Cardiac fibroblast (primary cell): ENCODE data around the gene EGLN2.
"Not testable (repeated sequence)": the region's sequence is repeated elsewhere in the genome, so short reads cannot be mapped to it uniquely, and the experiment has no call there.

Source experiments
- DNase-seq, 2 donors: peaks; one replicate each; pipeline versions ENCODE4 v3.0.0 to v3.0.0-alpha.2; 2010; ENCODE audit warnings: low read depth in 2 of 2
- H3K4me3 ChIP-seq, 2 donors: replicated peaks in 1 of 2; 1 replicate in 1 of 2; 2 replicates in 1 of 2; pipeline ENCODE4 v1.5.1; 2011; ENCODE audit warnings: low read depth in 2 of 2, low read length in 2 of 2, mild to moderate bottlenecking in 2 of 2, moderate library complexity in 1 of 2
- TF ChIP-seq, protein P1 (sequence below): IDR thresholded peaks from one replicate; pipeline ENCODE4 v1.5.1; 2011; ENCODE audit warnings: low read depth, mild to moderate bottlenecking, low read length, inconsistent platforms

EGLN2 gene

DNA sequence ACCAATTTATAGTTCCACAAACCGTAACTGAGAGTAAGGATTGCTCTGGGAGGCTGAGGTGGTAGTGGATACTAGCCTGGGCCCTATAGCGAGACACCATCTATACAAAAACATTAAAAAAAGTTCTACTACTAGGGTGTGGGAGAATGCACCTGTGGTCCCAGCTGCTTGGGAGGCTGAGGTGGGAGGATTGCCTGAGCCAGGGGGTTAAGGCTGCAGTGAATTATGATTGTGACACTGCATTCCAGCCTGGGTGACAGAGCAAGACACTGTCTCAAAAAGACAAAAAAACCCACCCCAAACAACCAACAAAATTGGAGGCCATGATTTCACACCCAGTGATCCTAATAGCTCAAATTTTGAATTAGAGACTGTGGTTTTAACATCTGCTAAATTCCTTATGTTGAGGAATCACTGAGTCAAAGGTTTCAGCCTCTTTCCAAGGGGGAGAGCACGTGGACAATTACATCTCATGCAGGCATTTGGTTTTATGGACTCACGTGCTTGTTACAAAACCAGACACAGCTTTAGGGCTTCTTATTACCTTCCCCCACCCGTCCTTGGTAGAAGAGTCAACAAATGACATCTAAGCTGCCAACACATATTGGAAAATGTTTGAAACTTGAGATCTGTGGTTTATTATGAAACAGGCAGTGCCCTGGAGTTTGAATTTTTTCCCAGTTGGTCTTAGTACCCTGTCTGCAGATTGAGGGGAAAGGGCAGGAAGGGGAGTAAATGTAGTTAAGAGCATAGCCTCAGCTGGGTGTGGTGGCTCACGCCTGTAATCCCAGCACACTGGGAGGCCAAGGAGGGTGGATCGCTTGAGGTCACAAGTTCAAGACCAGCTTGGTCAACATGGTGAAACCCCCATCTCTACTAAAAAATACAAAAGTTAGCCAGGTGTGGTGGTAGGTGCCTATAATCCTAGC is 32.8 kb downstream of the EGLN2 start:
- H3K4me3 ChIP-seq: no peak overlapping the region
- DNase-seq: peak; percentile 79 to 96
- TF ChIP-seq, protein P1, sequence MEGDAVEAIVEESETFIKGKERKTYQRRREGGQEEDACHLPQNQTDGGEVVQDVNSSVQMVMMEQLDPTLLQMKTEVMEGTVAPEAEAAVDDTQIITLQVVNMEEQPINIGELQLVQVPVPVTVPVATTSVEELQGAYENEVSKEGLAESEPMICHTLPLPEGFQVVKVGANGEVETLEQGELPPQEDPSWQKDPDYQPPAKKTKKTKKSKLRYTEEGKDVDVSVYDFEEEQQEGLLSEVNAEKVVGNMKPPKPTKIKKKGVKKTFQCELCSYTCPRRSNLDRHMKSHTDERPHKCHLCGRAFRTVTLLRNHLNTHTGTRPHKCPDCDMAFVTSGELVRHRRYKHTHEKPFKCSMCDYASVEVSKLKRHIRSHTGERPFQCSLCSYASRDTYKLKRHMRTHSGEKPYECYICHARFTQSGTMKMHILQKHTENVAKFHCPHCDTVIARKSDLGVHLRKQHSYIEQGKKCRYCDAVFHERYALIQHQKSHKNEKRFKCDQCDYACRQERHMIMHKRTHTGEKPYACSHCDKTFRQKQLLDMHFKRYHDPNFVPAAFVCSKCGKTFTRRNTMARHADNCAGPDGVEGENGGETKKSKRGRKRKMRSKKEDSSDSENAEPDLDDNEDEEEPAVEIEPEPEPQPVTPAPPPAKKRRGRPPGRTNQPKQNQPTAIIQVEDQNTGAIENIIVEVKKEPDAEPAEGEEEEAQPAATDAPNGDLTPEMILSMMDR: no peak

DNA sequence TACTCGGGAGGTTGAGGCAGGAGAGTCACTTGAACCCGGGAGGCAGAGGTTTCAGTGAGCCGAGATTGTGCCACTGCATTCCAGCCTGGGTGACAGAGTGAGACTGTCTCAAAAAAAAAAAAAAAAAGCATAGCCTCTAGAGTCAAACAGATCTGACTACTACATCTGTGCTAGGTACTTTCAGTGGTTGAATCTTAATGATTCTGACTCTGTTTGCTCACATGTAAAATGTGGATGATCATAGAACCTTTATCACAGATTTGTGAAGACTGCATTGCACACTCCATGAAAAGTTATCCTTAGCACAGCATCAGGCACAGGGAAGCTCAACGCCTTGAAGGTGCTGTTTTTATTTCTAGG is 33.4 kb downstream of the EGLN2 start:
- not testable (repeated sequence) for H3K4me3 ChIP-seq

DNA sequence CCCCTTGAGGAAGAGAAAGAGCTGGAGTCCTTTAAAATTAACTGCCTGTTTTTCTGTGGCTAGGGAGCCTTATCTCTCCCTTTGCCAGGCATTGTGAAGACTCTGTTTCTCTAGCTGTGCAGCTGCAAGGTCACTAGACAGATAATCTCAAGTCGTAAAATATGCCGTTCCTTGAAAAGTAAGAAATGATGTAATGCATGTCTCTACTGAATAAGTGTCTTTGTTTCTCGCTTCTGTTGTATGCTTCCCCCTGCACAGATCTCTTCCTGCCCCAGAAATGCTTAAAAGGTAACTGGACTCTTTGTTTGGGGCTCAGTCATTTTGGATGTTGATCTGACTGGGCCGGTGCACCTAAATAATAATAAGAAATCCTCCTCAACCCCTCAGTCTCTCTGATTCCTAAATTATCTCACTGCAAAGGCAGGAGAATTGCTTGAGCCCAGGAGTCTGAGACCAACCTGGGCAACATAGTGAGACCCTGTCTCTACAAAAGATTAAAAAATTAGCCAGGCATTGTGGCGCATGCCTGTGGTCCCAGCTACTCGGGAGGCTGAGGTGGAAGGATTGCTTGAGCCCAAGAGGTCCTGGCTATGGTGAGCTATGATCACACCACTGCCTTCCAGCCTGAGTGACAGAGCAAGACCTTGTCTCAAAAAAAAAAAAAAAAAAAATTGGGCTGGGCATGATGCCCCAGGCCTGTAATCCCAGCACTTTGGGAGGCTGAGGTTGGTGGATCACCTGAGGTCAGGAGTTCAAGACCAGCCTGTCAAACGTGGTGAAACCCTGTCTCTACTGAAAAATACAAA is 34.9 kb downstream of the EGLN2 start:
- not testable (repeated sequence) for H3K4me3 ChIP-seq, DNase-seq

More for the DNA sequence above, 33.4 kb downstream of the EGLN2 start:
- DNase-seq: not testable (repeated sequence)

DNA sequence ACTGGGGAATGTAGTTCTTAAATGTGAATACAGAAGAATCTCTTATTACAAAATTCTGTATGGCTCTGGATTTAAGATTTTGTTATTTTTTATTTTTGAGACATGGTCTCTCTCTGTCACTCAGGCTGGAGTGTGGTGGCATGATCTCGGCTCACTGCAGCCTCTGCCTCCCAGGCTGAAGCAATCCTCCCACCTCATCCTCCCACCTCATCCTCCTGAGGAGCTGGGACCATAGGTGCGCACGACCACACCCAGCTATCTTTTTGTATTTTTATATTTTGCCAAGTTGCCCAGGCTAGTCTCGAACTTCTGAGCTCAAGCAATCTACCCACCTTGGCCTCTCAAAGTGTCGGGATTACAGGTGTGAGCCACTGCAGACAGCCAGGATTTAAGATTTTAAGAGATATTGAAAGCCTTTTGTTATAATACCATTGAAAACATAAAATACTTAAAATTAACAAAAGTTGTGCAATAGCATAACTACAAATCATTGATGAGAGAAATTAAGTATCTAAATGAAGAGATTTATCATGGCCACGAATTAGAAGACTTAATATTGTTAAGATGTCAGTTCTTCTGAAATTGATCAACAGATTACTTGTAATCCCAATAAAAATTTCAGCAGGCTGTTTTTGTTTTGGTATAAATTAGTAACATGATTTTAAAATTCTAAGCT is 37.9 kb downstream of the EGLN2 start:
- no peak overlapping the region for H3K4me3 ChIP-seq
- TF ChIP-seq, protein P1: no peak
- no peak for DNase-seq

DNA sequence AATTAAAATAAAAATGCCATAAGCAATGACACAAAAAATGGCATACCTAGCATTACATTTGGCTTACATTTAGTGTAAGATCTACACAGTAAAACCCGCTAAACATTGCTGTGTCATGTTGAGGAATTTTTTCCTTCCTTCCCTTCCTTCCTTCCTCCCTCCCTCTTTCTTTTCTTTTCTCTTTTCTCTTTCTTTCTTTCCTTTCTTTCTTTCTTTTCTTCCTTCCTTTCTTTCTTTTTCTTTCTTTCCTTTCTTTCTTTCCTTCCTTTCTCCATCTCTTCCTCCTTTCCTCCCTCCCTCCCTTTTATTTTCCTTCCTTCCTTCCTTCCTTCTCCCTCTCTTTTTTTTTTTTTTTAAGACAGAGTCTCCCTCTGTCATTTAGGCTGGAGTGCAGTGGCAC is 39.5 kb downstream of the EGLN2 start:
- DNase-seq, H3K4me3 ChIP-seq: not testable (repeated sequence)

DNA sequence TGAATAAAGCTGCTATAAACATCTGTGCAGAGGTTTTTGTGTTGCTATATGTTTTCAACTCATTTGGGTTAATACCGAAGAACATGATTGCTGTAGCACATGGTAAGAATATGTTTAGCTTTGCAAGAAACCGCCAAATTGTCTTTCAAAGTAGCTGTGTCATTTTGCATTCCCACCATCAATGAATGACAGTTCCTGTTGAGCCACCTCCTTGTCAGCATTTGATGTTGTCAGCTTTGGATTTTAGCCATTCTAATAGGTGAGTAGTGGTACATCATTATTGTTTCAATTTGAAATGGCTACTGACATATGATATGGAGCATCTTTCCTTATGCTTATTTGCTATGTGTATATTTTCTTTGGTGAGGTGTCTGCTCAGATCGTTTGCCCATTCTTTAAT is 43.0 kb downstream of the EGLN2 start:
- DNase-seq, H3K4me3 ChIP-seq: not testable (repeated sequence)

DNA sequence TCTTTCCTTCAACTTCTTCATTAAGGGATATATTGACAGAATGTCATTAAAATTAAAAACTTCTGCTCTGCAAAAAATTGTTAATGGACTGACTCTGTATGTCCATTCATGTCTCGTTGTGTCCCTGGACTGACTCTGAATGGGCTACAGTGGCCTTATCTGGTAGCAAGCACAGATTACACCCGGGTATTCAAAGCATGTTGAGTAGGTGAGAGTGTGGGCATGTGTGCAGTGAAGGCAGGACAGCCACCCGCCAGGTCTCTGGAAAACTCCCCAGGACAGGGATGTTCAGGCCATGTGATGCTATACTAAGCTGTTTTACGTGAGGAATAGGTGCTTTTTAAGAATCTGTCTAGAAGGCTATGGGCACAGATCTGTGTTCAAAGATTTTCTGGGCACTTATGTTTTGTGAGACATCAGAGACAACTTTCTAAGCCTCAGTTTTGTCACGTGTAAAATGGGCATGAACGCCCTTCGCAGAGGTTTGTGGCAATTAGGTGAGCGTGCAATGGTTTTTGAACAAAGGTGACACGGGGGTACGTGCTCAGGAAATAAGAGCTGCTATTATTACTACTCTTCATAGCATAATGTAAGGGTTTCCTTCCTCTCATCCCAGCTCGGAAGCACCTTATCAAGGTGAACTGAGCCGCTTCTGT is 44.1 kb downstream of the EGLN2 start:
- not testable (repeated sequence) for H3K4me3 ChIP-seq, DNase-seq

DNA sequence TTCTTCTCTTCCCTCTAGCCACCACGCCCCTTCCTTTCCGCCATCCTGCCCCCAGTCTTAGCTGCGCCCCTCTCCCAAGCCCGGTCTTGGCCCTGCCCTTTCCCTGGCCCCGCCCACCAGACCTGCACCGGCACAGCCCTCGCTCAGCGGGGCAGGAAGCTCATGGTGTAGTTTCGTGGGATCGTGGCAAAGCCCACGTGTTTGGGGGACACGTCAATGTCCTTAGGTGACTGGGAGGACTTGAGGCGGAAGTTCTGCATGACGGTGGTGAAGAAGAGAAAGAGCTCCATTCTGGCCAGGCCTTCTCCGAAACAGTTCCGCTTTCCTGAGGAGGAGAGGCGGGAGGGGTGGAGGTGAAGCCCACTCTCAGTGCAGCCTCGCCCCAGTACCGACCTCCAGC is 44.7 kb downstream of the EGLN2 start:
- H3K4me3 ChIP-seq, DNase-seq: not testable (repeated sequence)

DNA sequence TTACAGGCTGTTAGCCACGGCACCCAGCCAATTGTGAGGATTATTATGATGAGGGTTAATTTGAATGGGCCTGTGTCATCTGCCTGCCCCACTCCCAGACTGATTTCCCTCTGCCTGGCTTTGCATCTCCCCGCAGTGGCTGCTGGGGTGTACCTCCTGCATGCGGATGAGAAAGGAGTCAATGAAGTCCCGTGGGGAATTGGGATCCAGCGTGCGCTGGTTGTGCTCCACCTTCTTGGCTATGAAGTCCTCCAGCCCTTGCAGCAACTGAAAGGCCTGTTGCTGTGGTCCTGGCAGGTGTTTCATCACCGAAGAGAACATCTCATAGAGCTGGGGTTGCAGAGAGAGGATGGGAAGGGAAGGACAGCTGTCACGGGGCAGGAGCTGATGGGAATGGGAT is 47.7 kb downstream of the EGLN2 start:
- not testable (repeated sequence) for DNase-seq, H3K4me3 ChIP-seq

DNA sequence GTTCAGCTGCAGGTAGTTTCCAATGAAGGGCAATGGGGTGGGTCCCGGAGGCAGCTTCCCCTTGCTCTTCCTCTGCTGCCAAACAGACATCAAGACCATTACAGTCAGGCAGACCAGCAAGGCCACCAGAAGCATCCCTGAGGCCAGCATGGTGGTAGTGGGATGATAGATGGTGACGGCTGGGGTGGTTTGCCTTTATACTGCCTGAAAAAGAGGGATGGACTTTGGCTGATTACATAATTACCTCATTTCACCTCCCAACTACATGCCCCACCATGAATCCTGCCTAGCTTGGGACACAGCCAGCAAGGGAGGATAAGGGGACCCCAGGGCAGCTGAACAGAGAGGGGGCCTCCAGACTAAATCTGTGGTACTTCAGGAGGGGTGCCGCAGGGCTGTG is 51.3 kb downstream of the EGLN2 start, which contains the start of gene CYP2A6:
CYP2A6 (minus strand) TSS at position 171 of the 400 bp plus-strand sequence; CDS start at position 150, 21 bp downstream.
- not testable (repeated sequence) for H3K4me3 ChIP-seq, DNase-seq

DNA sequence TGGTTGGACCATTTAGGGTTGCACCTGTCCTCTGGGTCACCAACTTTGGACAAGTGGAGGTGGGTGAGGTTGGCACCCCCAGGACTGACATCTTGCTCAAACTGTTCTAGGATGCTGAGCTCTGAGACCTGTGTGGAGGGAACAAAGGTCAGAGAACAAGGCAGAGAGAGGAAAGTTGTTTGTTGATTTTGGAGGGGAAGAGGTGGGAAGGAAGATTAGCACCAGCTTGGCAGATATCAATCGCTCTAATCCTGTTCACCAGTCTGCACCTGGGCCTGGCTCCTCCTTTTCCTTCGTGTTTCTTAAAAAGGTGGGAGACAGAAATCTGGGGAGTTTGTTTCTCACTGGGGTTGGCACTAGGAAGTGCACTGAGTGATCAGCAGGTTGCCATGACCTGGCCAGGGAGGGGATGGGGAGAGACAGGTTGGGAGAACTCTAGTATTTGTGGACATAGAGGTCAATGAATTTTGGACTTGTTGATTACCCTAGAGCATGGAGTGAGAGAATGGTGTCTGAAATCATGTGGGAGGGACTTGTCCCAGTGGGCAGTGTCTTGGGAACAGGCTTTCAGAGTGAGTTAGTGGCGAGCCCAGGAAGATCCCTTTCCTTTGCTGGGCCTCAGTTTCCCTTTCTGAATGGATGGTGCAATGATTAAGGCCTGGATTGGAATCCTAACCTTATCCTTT is 53.6 kb downstream of the EGLN2 start:
- not testable (repeated sequence) for H3K4me3 ChIP-seq, DNase-seq
